Vein endothelial cell (primary cell): Measurements from ENCODE around the gene DGKZ. TPM values are rescaled to one million over a fixed set of nuclear protein-coding genes. Genes with fewer than 3 reads are reported as not detected.

Experiments
- small RNA-seq: library from RNA; depleted of rRNA; stranded (forward); fragments of <200 nt; gene quantifications from one replicate; pipeline ENCODE3, GENCODE V24; 2012
- total RNA-seq: library from RNA; depleted of rRNA; stranded (reverse); fragments of >200 nt; gene quantifications from 2 replicates; pipeline ENCODE4 v1.2.3, GENCODE V29; 2012

DGKZ gene
- total RNA-seq: 111 and 123 TPM in 2 replicates

GRCh38 chr11:46346886-46347636, at the start of gene DGKZ:
TSS of gene DGKZ (plus strand) at chr11:46347463. CDS start at chr11:46347660, 197 bp downstream.

GRCh38 chr11:46381048-46381818, 34.0 kb downstream of the DGKZ start, which contains the start of gene MDK:
TSS of gene MDK (plus strand) at chr11:46381669. CDS start at chr11:46382058, 389 bp downstream.

GRCh38 chr11:46391578-46392420, 44.5 kb downstream of the DGKZ start, which contains the start of gene CHRM4:
TSS of gene CHRM4 (minus strand) at chr11:46391776. CDS start at chr11:46386557, 5,219 bp downstream.

Small RNA genes within 50 kb of the gene (small RNA-seq; reads per million reads assigned to genes)
- gene MIR4688: 0.11 reads per million

Other genes starting within 250 kb of the DGKZ start
- gene PHF21A, start 226.0 kb upstream of the DGKZ start, total RNA-seq: 12.1 and 21.4 TPM in 2 replicates
- gene CREB3L1, start 69.8 kb upstream of the DGKZ start, total RNA-seq: 0.65 and 1.3 TPM in 2 replicates
- 57.8 and 84.6 TPM in 2 replicates for gene MDK, start 34.2 kb downstream of the DGKZ start, total RNA-seq
- gene CHRM4, start 44.3 kb downstream of the DGKZ start, total RNA-seq: not detected in 2 replicates
- gene AMBRA1, start 246.6 kb downstream of the DGKZ start, total RNA-seq: 27.5 and 31.7 TPM in 2 replicates